WTC11 (cell line): ENCODE data around the gene SNRPD2.

ENCODE experiments used
- CTCF ChIP-seq: fragments of 200-600 bp; IDR thresholded peaks from 2 replicates; pipeline ENCODE4 v1.8.0; 2022; ENCODE audit warnings: antibody characterized with exemption
- FOXJ3 ChIP-seq: sonication (generic); formaldehyde crosslinking; IDR thresholded peaks from 2 replicates; pipeline ENCODE4 v1.9.0; 2021; ENCODE audit warnings: missing genetic modification reagents, mild to moderate bottlenecking, borderline replicate concordance
- NFE2L1 ChIP-seq: sonication (generic); formaldehyde crosslinking; IDR thresholded peaks from 2 replicates; pipeline ENCODE4 v1.8.1; 2023; ENCODE audit warnings: missing genetic modification reagents
- TF ChIP-seq, protein P1 (sequence below): sonication (generic); formaldehyde crosslinking; IDR thresholded peaks from 2 replicates; pipeline ENCODE4 v1.8.1; 2023; ENCODE audit warnings: mild to moderate bottlenecking, missing genetic modification reagents, moderate library complexity
- TF ChIP-seq, protein P2 (sequence below): sonication (generic); formaldehyde crosslinking; IDR thresholded peaks from 2 replicates; pipeline ENCODE4 v1.8.0; 2022; ENCODE audit warnings: mild to moderate bottlenecking, missing genetic modification reagents

GRCh38 chr19:45730368-45731288 lies 38.9 kb upstream of the SNRPD2 start, which contains the start of gene FBXO46:
- no peak; the same call in 1 of the 2 replicates for TF ChIP-seq NFE2L1 (CRISPR knock-in tag)
- TF ChIP-seq, protein P1, sequence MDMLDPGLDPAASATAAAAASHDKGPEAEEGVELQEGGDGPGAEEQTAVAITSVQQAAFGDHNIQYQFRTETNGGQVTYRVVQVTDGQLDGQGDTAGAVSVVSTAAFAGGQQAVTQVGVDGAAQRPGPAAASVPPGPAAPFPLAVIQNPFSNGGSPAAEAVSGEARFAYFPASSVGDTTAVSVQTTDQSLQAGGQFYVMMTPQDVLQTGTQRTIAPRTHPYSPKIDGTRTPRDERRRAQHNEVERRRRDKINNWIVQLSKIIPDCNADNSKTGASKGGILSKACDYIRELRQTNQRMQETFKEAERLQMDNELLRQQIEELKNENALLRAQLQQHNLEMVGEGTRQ (CRISPR knock-in tag) = no peak
- TF ChIP-seq, protein P2, sequence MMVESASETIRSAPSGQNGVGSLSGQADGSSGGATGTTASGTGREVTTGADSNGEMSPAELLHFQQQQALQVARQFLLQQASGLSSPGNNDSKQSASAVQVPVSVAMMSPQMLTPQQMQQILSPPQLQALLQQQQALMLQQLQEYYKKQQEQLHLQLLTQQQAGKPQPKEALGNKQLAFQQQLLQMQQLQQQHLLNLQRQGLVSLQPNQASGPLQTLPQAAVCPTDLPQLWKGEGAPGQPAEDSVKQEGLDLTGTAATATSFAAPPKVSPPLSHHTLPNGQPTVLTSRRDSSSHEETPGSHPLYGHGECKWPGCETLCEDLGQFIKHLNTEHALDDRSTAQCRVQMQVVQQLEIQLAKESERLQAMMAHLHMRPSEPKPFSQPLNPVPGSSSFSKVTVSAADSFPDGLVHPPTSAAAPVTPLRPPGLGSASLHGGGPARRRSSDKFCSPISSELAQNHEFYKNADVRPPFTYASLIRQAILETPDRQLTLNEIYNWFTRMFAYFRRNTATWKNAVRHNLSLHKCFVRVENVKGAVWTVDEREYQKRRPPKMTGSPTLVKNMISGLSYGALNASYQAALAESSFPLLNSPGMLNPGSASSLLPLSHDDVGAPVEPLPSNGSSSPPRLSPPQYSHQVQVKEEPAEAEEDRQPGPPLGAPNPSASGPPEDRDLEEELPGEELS = 0 out of 2 replicates have a peak, but pooled peaks have one; percentile 44
- TF ChIP-seq FOXJ3 (CRISPR knock-in tag) = no peak
- no peak for TF ChIP-seq CTCF
